Measurements from ENCODE around the gene CLRN1.

Gene CLRN1

GRCh38 chr3:150942221-150942620 is 30.3 kb downstream of the CLRN1 start:
- DNase-seq (ENCODE audit: insufficient read length) (no peak), FAIRE-seq (no peak)
- TF ChIP-seq POLR2AphosphoS5 (IDR thresholded peaks at IDR 0.05; ENCODE audit: low read depth, low read length) (no peak), TAF1 (IDR thresholded peaks at IDR 0.05; ENCODE audit: borderline replicate concordance, low read depth, low read length) (no peak), POLR2A (IDR thresholded peaks at IDR 0.05; ENCODE audit: low read depth, low read length) (no peak)

- DNase-seq (ENCODE audit: insufficient read length) (no peak), FAIRE-seq (peak; percentile 84)
- TF ChIP-seq POLR2A (IDR thresholded peaks at IDR 0.05; ENCODE audit: low read depth, low read length) (no peak), POLR2AphosphoS5 (IDR thresholded peaks at IDR 0.05; ENCODE audit: low read depth, low read length) (no peak), TAF1 (IDR thresholded peaks at IDR 0.05; ENCODE audit: borderline replicate concordance, low read depth, low read length) (no peak)
Observed at GRCh38 chr3:150936693-150937092, 35.8 kb downstream of the CLRN1 start.

DNA sequence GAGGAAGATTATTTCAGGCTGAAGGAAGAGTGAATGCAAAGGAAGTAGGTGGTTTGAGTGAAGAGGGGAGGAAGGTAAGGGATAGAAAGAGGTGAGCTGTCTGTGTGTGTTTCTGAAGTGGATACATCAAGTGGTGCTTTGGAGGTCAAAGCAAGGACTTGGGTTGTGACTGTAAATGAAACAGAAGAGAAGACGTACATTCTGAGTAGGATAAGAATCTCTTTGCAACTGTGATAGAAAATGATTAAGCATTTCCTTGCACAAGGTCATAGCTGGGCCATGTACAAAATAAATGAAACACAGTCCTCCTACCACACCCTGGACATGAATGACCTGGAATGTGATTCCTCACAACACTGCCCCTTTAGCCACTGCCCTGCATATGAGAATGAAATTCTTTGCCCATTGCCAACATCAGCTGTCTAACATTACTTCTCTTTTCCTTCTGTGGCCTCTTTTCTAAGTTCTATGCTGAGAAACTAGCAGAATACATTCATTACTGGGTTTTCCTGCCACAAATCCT is 39.0 kb downstream of the CLRN1 start:
- FAIRE-seq (no peak), DNase-seq (ENCODE audit: insufficient read length) (no peak)
- no peak for TF ChIP-seq TAF1 (IDR thresholded peaks at IDR 0.05; ENCODE audit: borderline replicate concordance, low read depth, low read length)
- TF ChIP-seq POLR2A (IDR thresholded peaks at IDR 0.05; ENCODE audit: low read depth, low read length), result no peak
- no peak for TF ChIP-seq POLR2AphosphoS5 (IDR thresholded peaks at IDR 0.05; ENCODE audit: low read depth, low read length)

DNA sequence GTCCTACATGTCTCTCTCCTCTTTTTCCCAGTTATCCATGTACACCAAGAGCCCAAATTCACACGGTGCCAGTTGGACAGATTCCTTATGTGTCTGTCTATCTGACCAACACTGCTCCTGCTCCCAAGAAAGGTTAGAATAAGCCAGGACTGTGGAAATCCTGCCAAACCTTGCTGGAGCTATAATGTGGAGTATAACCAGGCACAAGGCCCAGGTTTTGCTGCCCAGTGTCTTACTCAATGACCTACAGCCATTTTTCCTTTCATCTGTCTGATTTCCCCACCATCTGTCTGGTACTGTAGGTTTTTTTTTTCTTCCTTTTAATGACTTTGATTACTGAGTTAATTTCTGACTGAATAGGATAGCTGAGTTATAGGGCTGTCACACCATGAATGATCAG is 40.8 kb downstream of the CLRN1 start:
- DNase-seq (ENCODE audit: insufficient read length) (no peak), FAIRE-seq (no peak)
- no peak for TF ChIP-seq POLR2AphosphoS5 (IDR thresholded peaks at IDR 0.05; ENCODE audit: low read depth, low read length)
- TF ChIP-seq TAF1 (IDR thresholded peaks at IDR 0.05; ENCODE audit: borderline replicate concordance, low read depth, low read length), result no peak
- TF ChIP-seq POLR2A (IDR thresholded peaks at IDR 0.05; ENCODE audit: low read depth, low read length), result no peak

- TF ChIP-seq POLR2A (IDR thresholded peaks at IDR 0.05; ENCODE audit: low read depth, low read length) (no peak), POLR2AphosphoS5 (IDR thresholded peaks at IDR 0.05; ENCODE audit: low read depth, low read length) (no peak), TAF1 (IDR thresholded peaks at IDR 0.05; ENCODE audit: borderline replicate concordance, low read depth, low read length) (no peak)
- FAIRE-seq (no peak), DNase-seq (ENCODE audit: insufficient read length) (no peak)
Observed at GRCh38 chr3:150930839-150931238, 41.7 kb downstream of the CLRN1 start.

DNA sequence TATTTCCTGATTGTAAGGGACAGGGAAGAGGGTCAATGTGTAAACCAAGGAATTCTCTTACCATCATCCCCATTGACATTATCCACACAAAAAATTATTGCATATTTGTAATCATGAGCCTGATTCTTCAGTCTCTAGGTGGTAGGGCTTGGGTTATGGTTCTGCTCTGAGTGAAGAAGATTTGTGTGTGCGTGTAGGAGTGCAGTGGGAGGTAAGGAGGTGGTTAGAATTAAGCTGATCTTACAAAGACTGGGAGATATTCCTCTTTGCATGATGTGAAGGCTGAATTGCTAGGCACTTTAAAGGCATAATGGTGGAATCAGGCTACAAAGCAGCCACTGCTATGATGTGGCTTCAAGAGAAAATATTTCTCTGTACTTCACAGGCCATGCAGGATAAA is 44.3 kb downstream of the CLRN1 start:
- DNase-seq (ENCODE audit: insufficient read length) (no peak), FAIRE-seq (no peak)
- TF ChIP-seq TAF1 (IDR thresholded peaks at IDR 0.05; ENCODE audit: borderline replicate concordance, low read depth, low read length) (no peak), POLR2A (IDR thresholded peaks at IDR 0.05; ENCODE audit: low read depth, low read length) (no peak), POLR2AphosphoS5 (IDR thresholded peaks at IDR 0.05; ENCODE audit: low read depth, low read length) (no peak)

DNA sequence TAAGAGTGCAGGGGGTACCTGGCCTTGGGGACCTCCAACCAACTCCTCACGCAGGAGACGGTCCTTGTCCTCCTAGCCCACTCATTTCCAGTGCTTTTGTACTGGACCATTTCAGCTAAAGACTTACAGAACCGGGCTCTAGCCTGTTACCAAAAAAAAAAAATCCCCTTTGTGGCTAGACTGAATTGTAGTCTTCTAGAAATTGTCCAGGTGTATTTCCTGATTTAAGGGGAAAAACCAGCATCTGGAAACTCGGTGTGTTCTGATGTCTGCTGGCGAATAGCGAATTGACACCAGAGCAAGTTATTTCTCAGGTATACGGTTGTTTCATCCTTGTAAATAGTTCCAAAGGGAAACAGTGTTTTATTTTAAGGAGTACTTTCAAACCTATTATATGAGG is 46.2 kb downstream of the CLRN1 start:
- no peak for TF ChIP-seq TAF1 (IDR thresholded peaks at IDR 0.05; ENCODE audit: borderline replicate concordance, low read depth, low read length)
- FAIRE-seq (no peak), DNase-seq (ENCODE audit: insufficient read length) (no peak)

GRCh38 chr3:150925751-150926201 is 46.8 kb downstream of the CLRN1 start:
- TF ChIP-seq POLR2AphosphoS5 (IDR thresholded peaks at IDR 0.05; ENCODE audit: low read depth, low read length) (no peak), TAF1 (IDR thresholded peaks at IDR 0.05; ENCODE audit: borderline replicate concordance, low read depth, low read length) (no peak), POLR2A (IDR thresholded peaks at IDR 0.05; ENCODE audit: low read depth, low read length) (no peak)
- DNase-seq (ENCODE audit: insufficient read length) (peak; percentile 23), FAIRE-seq (peak; percentile 74)

DNA sequence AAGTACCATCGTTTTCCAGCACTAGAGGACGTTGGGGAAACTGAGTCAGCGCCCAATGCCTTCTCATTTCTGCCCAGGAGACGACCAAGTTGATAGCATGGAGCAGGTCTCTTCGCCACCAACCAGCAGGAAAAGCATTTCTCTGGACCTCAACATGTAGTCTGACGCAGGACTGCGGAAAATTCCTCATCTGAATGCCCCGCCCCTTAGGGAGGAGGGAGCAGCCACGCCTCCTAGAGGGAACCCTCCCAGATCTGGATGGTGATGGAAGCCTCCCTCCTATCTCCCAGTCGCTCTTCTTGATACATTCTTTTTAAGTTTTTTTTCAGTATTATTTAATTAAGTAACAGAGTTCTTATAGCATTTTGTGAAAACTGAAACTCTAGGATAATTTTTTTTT is 49.9 kb downstream of the CLRN1 start:
- DNase-seq (ENCODE audit: insufficient read length) (no peak), FAIRE-seq (no peak)
- no peak for TF ChIP-seq TAF1 (IDR thresholded peaks at IDR 0.05; ENCODE audit: borderline replicate concordance, low read depth, low read length)
- TF ChIP-seq POLR2AphosphoS5 (IDR thresholded peaks at IDR 0.05; ENCODE audit: low read depth, low read length), result no peak
- TF ChIP-seq POLR2A (IDR thresholded peaks at IDR 0.05; ENCODE audit: low read depth, low read length), result no peak

DNA sequence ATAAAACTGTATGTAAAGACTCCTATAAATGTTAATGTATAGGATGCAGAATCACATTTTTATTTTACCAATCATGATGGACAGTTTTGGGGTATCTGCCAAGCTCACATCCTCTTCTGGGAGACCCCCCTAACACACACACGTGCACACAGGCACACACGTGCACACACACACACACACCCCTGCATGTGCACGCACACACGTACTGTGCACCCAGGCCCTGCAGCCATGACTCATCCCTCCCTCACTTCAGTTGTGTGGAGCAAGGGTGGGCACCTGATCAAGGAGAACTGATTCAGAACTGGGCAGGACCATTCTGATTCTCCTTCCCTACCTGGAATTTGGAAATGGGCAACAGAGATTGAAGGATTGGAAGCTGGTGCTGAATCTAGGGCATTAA is 51.3 kb downstream of the CLRN1 start:
- no peak for FAIRE-seq
- TF ChIP-seq TAF1 (IDR thresholded peaks at IDR 0.05; ENCODE audit: borderline replicate concordance, low read depth, low read length) (no peak), POLR2AphosphoS5 (IDR thresholded peaks at IDR 0.05; ENCODE audit: low read depth, low read length) (no peak), POLR2A (IDR thresholded peaks at IDR 0.05; ENCODE audit: low read depth, low read length) (no peak)

DNA sequence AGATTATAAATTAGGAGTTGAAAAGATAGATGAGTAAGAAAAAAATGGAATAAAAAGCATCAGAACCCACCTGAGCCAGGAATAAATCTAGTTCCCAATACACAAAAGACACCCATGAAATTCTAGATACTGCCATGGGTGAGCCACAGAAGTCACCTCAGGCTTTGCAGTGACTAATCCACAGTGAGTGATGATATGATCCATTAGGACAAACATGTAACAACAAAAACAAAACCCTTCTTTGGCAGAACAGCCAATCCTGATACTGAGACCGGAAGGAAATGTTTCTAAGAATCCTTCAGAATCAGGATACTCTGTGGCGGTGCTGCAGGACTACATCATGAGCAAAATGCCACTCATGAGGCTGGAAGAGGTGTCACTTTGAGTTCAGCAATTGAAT is 52.3 kb downstream of the CLRN1 start:
- FAIRE-seq (no peak), DNase-seq (ENCODE audit: insufficient read length) (no peak)
- no peak for TF ChIP-seq POLR2A (IDR thresholded peaks at IDR 0.05; ENCODE audit: low read depth, low read length)
- no peak for TF ChIP-seq TAF1 (IDR thresholded peaks at IDR 0.05; ENCODE audit: borderline replicate concordance, low read depth, low read length)
- TF ChIP-seq POLR2AphosphoS5 (IDR thresholded peaks at IDR 0.05; ENCODE audit: low read depth, low read length), result no peak

More for the DNA sequence above, 51.3 kb downstream of the CLRN1 start:
- DNase-seq (ENCODE audit: insufficient read length), result no peak

DNA sequence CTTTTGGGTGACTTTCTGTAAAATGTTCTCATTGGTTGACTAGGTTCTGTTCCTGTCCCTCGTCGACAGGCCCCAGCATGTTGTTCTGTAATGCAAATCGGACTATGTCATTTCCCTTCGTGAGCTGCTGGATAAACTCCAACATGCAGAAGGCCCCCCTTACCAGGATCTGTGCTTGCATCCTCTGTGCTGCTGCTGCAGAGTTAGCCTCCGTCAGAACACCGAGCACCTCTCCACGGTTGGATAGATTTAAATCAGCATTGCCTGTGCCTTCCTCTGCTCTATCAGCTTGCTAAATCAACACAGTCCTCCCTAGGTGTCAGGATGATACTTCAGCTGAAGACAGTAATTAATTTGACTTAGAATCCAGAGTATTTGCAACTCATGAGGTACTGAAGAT is 54.6 kb downstream of the CLRN1 start:
- TF ChIP-seq POLR2A (IDR thresholded peaks at IDR 0.05; ENCODE audit: low read depth, low read length) (no peak), POLR2AphosphoS5 (IDR thresholded peaks at IDR 0.05; ENCODE audit: low read depth, low read length) (no peak), TAF1 (IDR thresholded peaks at IDR 0.05; ENCODE audit: borderline replicate concordance, low read depth, low read length) (no peak)
- FAIRE-seq, result no peak

More for the DNA sequence above, 54.6 kb downstream of the CLRN1 start:
- DNase-seq (ENCODE audit: insufficient read length), result no peak

Measured in GM12892 (cell line).